ENCODE data around the gene SLC6A1. TPM values are rescaled to one million over a fixed set of nuclear protein-coding genes. Genes with fewer than 3 reads are reported as not detected.

Gene SLC6A1
- total and polyA plus RNA-seq, 2 of the 8 experiments (the other 6 are each of a cell fraction or from before 2014, with no cell fraction given) = 0.30 to 0.63 TPM

DNA sequence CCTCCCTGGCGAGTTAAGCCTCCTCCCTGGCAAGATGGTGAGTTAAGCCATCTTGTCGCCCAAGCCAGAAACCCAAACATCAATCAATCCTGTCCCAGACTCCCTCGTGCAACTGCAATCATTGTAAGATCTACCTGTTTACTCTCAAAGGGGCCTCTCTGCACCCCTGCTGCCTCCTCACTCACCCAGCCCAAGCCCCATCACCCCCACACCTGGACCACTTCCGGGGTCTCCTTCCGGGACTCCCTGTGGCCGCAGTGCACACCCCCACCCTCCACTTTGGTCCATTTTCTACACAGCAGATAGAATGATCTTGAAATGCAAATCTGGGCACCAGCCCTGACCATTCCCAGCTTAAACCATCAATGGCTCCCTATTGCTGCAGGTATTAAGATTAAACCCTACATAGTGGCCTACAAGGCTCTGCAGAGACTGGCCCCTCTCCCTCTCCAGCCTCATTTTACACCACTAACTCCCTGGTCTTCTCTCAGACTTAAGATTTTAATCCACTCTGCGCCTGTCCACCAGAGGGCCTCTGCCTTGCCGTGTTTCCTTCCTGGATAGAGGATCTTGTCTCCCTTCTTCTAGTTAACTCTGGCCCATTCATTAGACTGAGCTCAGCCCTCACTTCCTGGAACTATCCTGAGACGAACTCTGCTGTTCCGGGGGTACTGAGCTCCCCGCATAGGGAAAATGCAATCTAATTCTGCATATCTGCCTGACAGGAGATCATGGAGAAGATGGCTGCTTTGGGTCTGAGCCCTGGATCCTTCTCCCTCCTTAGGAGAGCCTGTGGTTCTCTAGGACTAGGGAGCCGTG, 41.9 kb upstream of the SLC6A1 start:
- peak in 1 of 2 experiments; percentile 52 for DNase-seq (ENCODE audit: low read depth in 1 of 2, low spot score in 2 of 2)
- Histone ChIP-seq H4K91ac (replicated peaks; ENCODE audit: insufficient read length, low read length) (no peak overlapping the region), H3K4me1 (replicated peaks in 1 of 4; ENCODE audit: control insufficient read depth in 3 of 4, insufficient read depth in 4 of 4, low read length in 3 of 4) (no peaks in the 10 kb centered on the region), H4K5ac (ENCODE audit: insufficient read length, low read depth, low read length) (no peak overlapping the region), H4K20me1 (replicated peaks in 1 of 2; ENCODE audit: control insufficient read depth in 1 of 2, insufficient read depth in 2 of 2, low read length in 2 of 2) (peaks cover 0 to 2% of the 10 kb centered on the region in 2 experiments), H4K8ac (ENCODE audit: extremely low read depth, insufficient read depth, low read length) (no peak overlapping the region), H3K36me3 (ENCODE audit: control insufficient read depth in 2 of 4, insufficient read depth in 4 of 4, low read length in 3 of 4) (no peaks in the 10 kb centered on the region), H3K27me3 (replicated peaks in 1 of 4; ENCODE audit: control insufficient read depth in 3 of 4, extremely low read depth in 1 of 4, insufficient read depth in 3 of 4, low read length in 3 of 4) (no peaks in the 10 kb centered on the region), H2BK120ac (replicated peaks; ENCODE audit: low read depth, low read length) (no peak overlapping the region), H3K4ac (replicated peaks; ENCODE audit: insufficient read length, low read depth, low read length) (no peak overlapping the region), H2AFZ (ENCODE audit: low read length) (0 out of 2 replicates have a peak overlapping the region, but pooled peaks have one; percentile 57), H3K23me2 (ENCODE audit: low read depth, low read length) (no peaks in the 10 kb centered on the region), H3K9ac (replicated peaks in 1 of 4; ENCODE audit: extremely low read depth in 1 of 4, low read depth in 3 of 4, low read length in 3 of 4) (no peak overlapping the region), H2BK20ac (ENCODE audit: low read length) (no peak overlapping the region), H3K23ac (ENCODE audit: insufficient read length) (no peak overlapping the region), H3K4me3 (ENCODE audit: extremely low read depth in 1 of 4, insufficient read depth in 2 of 4, low read depth in 3 of 4, low read length in 4 of 4) (no peak overlapping the region), H3K56ac (replicated peaks; ENCODE audit: insufficient read length, low read depth, low read length) (no peak overlapping the region), H3K9me3 (ENCODE audit: insufficient read depth in 2 of 2, low read depth in 1 of 2, low read length in 1 of 2) (no peaks in the 10 kb centered on the region), H3K79me2 (ENCODE audit: control insufficient read depth in 1 of 2, insufficient read depth in 2 of 2, low read length in 2 of 2) (no peaks in the 10 kb centered on the region), H2BK15ac (ENCODE audit: low read length) (no peak overlapping the region), H2BK12ac (ENCODE audit: low read depth, low read length) (no peak overlapping the region), H3K79me1 (ENCODE audit: low read depth, low read length) (no peaks in the 10 kb centered on the region), H2BK5ac (ENCODE audit: low read depth, low read length) (no peak overlapping the region), H3K4me2 (ENCODE audit: insufficient read depth in 1 of 2, low read depth in 2 of 2, low read length in 2 of 2) (no peak overlapping the region), H2AK5ac (ENCODE audit: low read depth, low read length) (no peak overlapping the region), H3K27ac (ENCODE audit: low read depth, low read length) (no peak overlapping the region), H3K14ac (ENCODE audit: insufficient read length) (no peak overlapping the region), H3K18ac (ENCODE audit: extremely low read depth, low read length) (no peak overlapping the region)
- FAIRE-seq = peak; percentile 45
- WGBS, 2 experiments (ENCODE audit: extremely low coverage in 1 of 2, insufficient coverage in 1 of 2, insufficient read length in 1 of 2, insufficient replicate concordance in 2 of 2, low coverage in 1 of 2, low lambda C conversion rate in 2 of 2, missing lambda C conversion rate in 1 of 2) = 63% methylated on average over 12 of the region's 12 CpGs; no CpG with 5 or more reads in 1 of the 2 experiments
- ChIA-PET POLR2A (ENCODE audit: partially characterized antibody) (no interaction called here), CTCF (ENCODE audit: partially characterized antibody) (interaction anchor here (0.6 to 16.2 kb wide), 26 partner anchors 9 to 593 kb away, joined by 3 to 211 read pairs (median 4); no protein-coding TSS in a partner anchor)
- TF ChIP-seq TAF7 (optimal IDR thresholded peaks at IDR 0.05; ENCODE audit: borderline replicate concordance, low read depth, low read length) (peak; percentile 20), SP4 (IDR thresholded peaks at IDR 0.05; ENCODE audit: low read length) (no peak), PHF8 (conservative IDR thresholded peaks at IDR 0.05; ENCODE audit: low read depth, low read length) (no peak), EGR1 (IDR thresholded peaks at IDR 0.05; ENCODE audit: borderline replicate concordance, low read depth, low read length) (no peak), ATF3 (IDR thresholded peaks at IDR 0.05; ENCODE audit: insufficient read depth, low read depth, low read length) (no peak), SIN3A (conservative IDR thresholded peaks at IDR 0.05 in 1 of 2, IDR thresholded peaks at IDR 0.05 in 1 of 2; ENCODE audit: low read depth in 1 of 2, low read length in 2 of 2) (no peak), ASH2L (IDR thresholded peaks at IDR 0.05; ENCODE audit: low read length) (no peak), MAX (IDR thresholded peaks at IDR 0.05) (no peak), KDM5A (IDR thresholded peaks at IDR 0.05; ENCODE audit: low read length) (no peak), SAP30 (IDR thresholded peaks at IDR 0.05; ENCODE audit: insufficient read depth, insufficient replicate concordance, low read length) (no peak), RAD21 (IDR thresholded peaks at IDR 0.05 in 1 of 2, conservative IDR thresholded peaks at IDR 0.05 in 1 of 2; ENCODE audit: low read depth in 2 of 2, low read length in 2 of 2) (peak; percentile 56 to 74)

Measured in H1 (cell line).